HepG2 (cell line): ENCODE results near the gene C16orf54. TPM values are rescaled to one million over a fixed set of nuclear protein-coding genes. Genes with fewer than 3 reads are reported as not detected.

ENCODE experiments used
- ATRX ChIP-seq: sonication (generic); formaldehyde crosslinking; IDR thresholded peaks from 2 replicates; pipeline ENCODE4 v1.4.0; 2020; ENCODE audit warnings: missing genetic modification reagents, borderline replicate concordance
- HIVEP1 ChIP-seq: sonication (generic); formaldehyde crosslinking; IDR thresholded peaks from 2 replicates; pipeline ENCODE4 v1.4.0; 2020; ENCODE audit warnings: mild to moderate bottlenecking, missing genetic modification reagents
- KDM4B ChIP-seq: sonication (generic); formaldehyde crosslinking; IDR thresholded peaks from 2 replicates; pipeline ENCODE4 v1.4.0; 2020; ENCODE audit warnings: missing genetic modification reagents
- SP1 ChIP-seq, 2 experiments: fragments of 450-650 bp in 1 of 2; sonication (generic) in 1 of 2; formaldehyde crosslinking in 1 of 2; IDR thresholded peaks; 2 replicates each; pipeline versions ENCODE4 v1.4.0 to v1.6.1; 2016 to 2020; ENCODE audit warnings: missing genetic modification reagents in 1 of 2
- SP2 ChIP-seq: sonication (generic); formaldehyde crosslinking; IDR thresholded peaks from 2 replicates; pipeline ENCODE4 v1.5.1; 2020; ENCODE audit warnings: mild to moderate bottlenecking, missing genetic modification reagents
- ZNF143 ChIP-seq: sonication (generic); formaldehyde crosslinking; IDR thresholded peaks from 2 replicates; pipeline ENCODE4 v1.4.0; 2020; ENCODE audit warnings: missing genetic modification reagents
- ZNF331 ChIP-seq: sonication (generic); formaldehyde crosslinking; IDR thresholded peaks from 2 replicates; pipeline ENCODE4 v1.4.0; 2020; ENCODE audit warnings: missing genetic modification reagents
- ZNF383 ChIP-seq: sonication (generic); formaldehyde crosslinking; IDR thresholded peaks from 2 replicates; pipeline ENCODE4 v1.4.0; 2020; ENCODE audit warnings: missing genetic modification reagents, mild to moderate bottlenecking, borderline replicate concordance
- ZNF567 ChIP-seq: sonication (generic); formaldehyde crosslinking; IDR thresholded peaks from 2 replicates; pipeline ENCODE4 v1.8.1; 2023; ENCODE audit warnings: mild to moderate bottlenecking, missing genetic modification reagents, borderline replicate concordance
- ZNF761 ChIP-seq: sonication (generic); formaldehyde crosslinking; conservative IDR thresholded peaks from 2 replicates; pipeline ENCODE4 v1.4.0; 2020; ENCODE audit warnings: mild to moderate bottlenecking, missing genetic modification reagents
- polyA plus RNA-seq, 8 experiments: library from polyadenylated mRNA; depleted of rRNA in 3 of 8; stranded (reverse) in 7 of 8; unstranded in 1 of 8; fragments of >200 nt; fragmentation: Illumina TruSeq in 4 of 8; extraction: Trizol in 4 of 8; gene quantifications; 2 replicates each; pipeline versions ENCODE4 v1.2.1 to v1.2.3, GENCODE V29; 2011 to 2016; ENCODE audit warnings: low read depth in 4 of 8, missing spikeins in 1 of 8, mixed read lengths in 1 of 8; ENCODE audit not compliant: insufficient read depth in 1 of 8
- total RNA-seq, 5 experiments: library from RNA; depleted of rRNA; stranded (reverse); fragments of >200 nt; fragmentation: Illumina TruSeq; extraction: Trizol; gene quantifications; 2 replicates each; pipeline ENCODE4 v1.2.3, GENCODE V29; 2016; ENCODE audit warnings: low read depth in 1 of 5
- TF ChIP-seq, protein P1 (sequence below), 2 experiments: sonication (generic) in 1 of 2; formaldehyde crosslinking in 1 of 2; IDR thresholded peaks; 2 replicates each; pipeline versions ENCODE4 v1.6.1 to v1.9.0; 2014 to 2022; ENCODE audit warnings: antibody characterized with exemption in 1 of 2, borderline replicate concordance in 1 of 2, inconsistent platforms in 1 of 2, low read depth in 1 of 2, missing genetic modification reagents in 1 of 2
- TF ChIP-seq, protein P2 (sequence below): sonication (generic); formaldehyde crosslinking; IDR thresholded peaks from 2 replicates; pipeline ENCODE4 v1.8.0; 2022; ENCODE audit warnings: missing genetic modification reagents, mild to moderate bottlenecking, moderate library complexity, borderline replicate concordance
- TF ChIP-seq, protein P3 (sequence below): sonication (generic); formaldehyde crosslinking; IDR thresholded peaks from 2 replicates; pipeline ENCODE4 v1.4.0; 2020; ENCODE audit warnings: low read depth, missing genetic modification reagents
- TF ChIP-seq, protein P4 (sequence below): IDR thresholded peaks from 2 replicates; pipeline ENCODE4 v1.6.1; 2016; ENCODE audit warnings: missing compliant biosample characterization, missing genetic modification reagents, borderline replicate concordance

C16orf54 gene
- total and polyA plus RNA-seq, 2 of the 13 experiments (the other 11 are each of a cell fraction or from before 2014, with no cell fraction given) = not detected

DNA sequence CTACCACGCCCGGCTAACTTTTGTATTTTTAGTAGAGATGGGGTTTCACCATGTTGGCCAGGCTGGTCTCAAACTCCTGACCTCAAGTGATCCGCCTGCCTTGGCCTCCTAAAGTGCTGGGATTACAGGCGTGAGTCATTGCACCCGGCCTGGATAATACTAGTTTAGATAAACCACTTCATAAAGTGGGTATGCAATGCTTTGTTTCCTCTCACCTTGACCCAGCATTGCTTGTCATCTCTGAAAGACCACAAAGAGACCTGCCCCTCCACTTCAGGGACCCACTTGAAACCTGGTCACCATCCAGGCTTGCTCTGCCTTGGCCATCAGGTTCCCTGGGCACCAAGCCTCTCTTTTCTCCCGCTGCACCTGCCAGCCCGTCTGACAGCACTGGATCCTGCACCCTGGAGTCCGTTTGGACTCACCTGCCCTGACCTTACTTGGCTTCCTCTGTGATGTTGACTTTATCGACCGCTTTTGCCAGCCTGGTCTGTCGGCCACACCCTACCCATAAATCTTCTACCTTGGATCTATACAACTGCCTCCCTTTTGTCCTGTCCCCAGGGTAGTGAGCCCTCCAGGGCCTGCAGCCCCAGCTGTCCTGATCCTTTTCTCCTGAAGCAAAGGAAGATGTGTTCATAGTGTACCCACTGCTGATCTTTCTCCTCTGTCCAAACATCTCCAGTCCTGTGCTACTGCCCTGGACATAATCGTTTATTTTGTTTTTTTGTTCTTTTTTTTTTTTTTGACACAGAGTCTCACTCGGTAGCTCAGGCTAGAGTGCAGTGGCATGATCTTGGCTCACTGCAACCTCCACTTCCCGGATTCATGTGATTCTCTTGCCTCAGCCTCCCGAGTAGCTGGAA is 19.6 kb upstream of the C16orf54 start (continued):
- TF ChIP-seq, protein P1, sequence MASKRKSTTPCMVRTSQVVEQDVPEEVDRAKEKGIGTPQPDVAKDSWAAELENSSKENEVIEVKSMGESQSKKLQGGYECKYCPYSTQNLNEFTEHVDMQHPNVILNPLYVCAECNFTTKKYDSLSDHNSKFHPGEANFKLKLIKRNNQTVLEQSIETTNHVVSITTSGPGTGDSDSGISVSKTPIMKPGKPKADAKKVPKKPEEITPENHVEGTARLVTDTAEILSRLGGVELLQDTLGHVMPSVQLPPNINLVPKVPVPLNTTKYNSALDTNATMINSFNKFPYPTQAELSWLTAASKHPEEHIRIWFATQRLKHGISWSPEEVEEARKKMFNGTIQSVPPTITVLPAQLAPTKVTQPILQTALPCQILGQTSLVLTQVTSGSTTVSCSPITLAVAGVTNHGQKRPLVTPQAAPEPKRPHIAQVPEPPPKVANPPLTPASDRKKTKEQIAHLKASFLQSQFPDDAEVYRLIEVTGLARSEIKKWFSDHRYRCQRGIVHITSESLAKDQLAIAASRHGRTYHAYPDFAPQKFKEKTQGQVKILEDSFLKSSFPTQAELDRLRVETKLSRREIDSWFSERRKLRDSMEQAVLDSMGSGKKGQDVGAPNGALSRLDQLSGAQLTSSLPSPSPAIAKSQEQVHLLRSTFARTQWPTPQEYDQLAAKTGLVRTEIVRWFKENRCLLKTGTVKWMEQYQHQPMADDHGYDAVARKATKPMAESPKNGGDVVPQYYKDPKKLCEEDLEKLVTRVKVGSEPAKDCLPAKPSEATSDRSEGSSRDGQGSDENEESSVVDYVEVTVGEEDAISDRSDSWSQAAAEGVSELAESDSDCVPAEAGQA (IDR thresholded peaks at IDR 0.05; ENCODE audit: low read depth) = peak; percentile 36; the same call in 1 of the 2 replicates
- TF ChIP-seq, protein P1 (CRISPR knock-in tag; IDR thresholded peaks at IDR 0.05; ENCODE audit: borderline replicate concordance) = peak; percentile 97; the same call in 1 of the 2 replicates
- TF ChIP-seq KDM4B (0 out of 2 replicates have a peak, but pooled peaks have one; percentile 74), HIVEP1 (CRISPR knock-in tag) (peak; percentile 75), SP2 (no peak), ATRX (CRISPR knock-in tag) (no peak), ZNF383 (CRISPR knock-in tag) (peak; percentile 40; the same call in 1 of the 2 replicates), SP1 (IDR thresholded peaks at IDR 0.05) (no peak), SP1 (CRISPR knock-in tag; IDR thresholded peaks at IDR 0.05) (no peak), ZNF143 (CRISPR knock-in tag) (peak; percentile 78), ZNF331 (peak; percentile 95), ZNF567 (CRISPR knock-in tag) (peak; percentile 92; the same call in 1 of the 2 replicates), ZNF761 (CRISPR knock-in tag) (peak; percentile 77; the same call in 1 of the 2 replicates)
- TF ChIP-seq, protein P2, sequence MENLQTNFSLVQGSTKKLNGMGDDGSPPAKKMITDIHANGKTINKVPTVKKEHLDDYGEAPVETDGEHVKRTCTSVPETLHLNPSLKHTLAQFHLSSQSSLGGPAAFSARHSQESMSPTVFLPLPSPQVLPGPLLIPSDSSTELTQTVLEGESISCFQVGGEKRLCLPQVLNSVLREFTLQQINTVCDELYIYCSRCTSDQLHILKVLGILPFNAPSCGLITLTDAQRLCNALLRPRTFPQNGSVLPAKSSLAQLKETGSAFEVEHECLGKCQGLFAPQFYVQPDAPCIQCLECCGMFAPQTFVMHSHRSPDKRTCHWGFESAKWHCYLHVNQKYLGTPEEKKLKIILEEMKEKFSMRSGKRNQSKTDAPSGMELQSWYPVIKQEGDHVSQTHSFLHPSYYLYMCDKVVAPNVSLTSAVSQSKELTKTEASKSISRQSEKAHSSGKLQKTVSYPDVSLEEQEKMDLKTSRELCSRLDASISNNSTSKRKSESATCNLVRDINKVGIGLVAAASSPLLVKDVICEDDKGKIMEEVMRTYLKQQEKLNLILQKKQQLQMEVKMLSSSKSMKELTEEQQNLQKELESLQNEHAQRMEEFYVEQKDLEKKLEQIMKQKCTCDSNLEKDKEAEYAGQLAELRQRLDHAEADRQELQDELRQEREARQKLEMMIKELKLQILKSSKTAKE (CRISPR knock-in tag) = peak; percentile 94
- TF ChIP-seq, protein P3, sequence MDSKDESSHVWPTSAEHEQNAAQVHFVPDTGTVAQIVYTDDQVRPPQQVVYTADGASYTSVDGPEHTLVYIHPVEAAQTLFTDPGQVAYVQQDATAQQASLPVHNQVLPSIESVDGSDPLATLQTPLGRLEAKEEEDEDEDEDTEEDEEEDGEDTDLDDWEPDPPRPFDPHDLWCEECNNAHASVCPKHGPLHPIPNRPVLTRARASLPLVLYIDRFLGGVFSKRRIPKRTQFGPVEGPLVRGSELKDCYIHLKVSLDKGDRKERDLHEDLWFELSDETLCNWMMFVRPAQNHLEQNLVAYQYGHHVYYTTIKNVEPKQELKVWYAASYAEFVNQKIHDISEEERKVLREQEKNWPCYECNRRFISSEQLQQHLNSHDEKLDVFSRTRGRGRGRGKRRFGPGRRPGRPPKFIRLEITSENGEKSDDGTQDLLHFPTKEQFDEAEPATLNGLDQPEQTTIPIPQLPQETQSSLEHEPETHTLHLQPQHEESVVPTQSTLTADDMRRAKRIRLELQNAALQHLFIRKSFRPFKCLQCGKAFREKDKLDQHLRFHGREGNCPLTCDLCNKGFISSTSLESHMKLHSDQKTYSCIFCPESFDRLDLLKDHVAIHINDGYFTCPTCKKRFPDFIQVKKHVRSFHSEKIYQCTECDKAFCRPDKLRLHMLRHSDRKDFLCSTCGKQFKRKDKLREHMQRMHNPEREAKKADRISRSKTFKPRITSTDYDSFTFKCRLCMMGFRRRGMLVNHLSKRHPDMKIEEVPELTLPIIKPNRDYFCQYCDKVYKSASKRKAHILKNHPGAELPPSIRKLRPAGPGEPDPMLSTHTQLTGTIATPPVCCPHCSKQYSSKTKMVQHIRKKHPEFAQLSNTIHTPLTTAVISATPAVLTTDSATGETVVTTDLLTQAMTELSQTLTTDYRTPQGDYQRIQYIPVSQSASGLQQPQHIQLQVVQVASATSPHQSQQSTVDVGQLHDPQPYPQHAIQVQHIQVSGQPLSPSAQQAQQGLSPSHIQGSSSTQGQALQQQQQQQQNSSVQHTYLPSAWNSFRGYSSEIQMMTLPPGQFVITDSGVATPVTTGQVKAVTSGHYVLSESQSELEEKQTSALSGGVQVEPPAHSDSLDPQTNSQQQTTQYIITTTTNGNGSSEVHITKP (CRISPR knock-in tag) = peak; percentile 86
- TF ChIP-seq, protein P4, sequence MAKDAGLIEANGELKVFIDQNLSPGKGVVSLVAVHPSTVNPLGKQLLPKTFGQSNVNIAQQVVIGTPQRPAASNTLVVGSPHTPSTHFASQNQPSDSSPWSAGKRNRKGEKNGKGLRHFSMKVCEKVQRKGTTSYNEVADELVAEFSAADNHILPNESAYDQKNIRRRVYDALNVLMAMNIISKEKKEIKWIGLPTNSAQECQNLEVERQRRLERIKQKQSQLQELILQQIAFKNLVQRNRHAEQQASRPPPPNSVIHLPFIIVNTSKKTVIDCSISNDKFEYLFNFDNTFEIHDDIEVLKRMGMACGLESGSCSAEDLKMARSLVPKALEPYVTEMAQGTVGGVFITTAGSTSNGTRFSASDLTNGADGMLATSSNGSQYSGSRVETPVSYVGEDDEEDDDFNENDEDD (CRISPR knock-in tag) = peak; percentile 64; the same call in 1 of the 2 replicates
